Germinal center (tissue), 1 donor: ENCODE data around the gene SLAIN2.
"Not testable (repeated sequence)": the region's sequence is repeated elsewhere in the genome, so short reads cannot be mapped to it uniquely, and the experiment has no call there.

Experiments used
- DNase-seq: peaks from one replicate; pipeline ENCODE4 v3.0.0; 2012; ENCODE audit warnings: mixed read lengths, low spot score

Gene SLAIN2

GRCh38 chr4:48445704-48446103 is 104.4 kb downstream of the SLAIN2 start:
- DNase-seq: peak; percentile 15

GRCh38 chr4:48446642-48447041 is 105.3 kb downstream of the SLAIN2 start:
- DNase-seq: no peak

- DNase-seq: no peak
Measured at GRCh38 chr4:48449151-48449550, 107.8 kb downstream of the SLAIN2 start.

GRCh38 chr4:48450740-48451139 is 109.4 kb downstream of the SLAIN2 start:
- DNase-seq: no peak

GRCh38 chr4:48451656-48452055 is 110.3 kb downstream of the SLAIN2 start:
- not testable (repeated sequence) for DNase-seq

GRCh38 chr4:48454591-48454990 is 113.3 kb downstream of the SLAIN2 start:
- no peak for DNase-seq

- DNase-seq: no peak
Measured at GRCh38 chr4:48461000-48461399, 119.7 kb downstream of the SLAIN2 start.

- DNase-seq: peak; percentile 0
Measured at GRCh38 chr4:48462363-48462762, 121.0 kb downstream of the SLAIN2 start.

GRCh38 chr4:48467442-48467841 is 126.1 kb downstream of the SLAIN2 start:
- no peak for DNase-seq

- DNase-seq: no peak
Measured at GRCh38 chr4:48467891-48468290, 126.6 kb downstream of the SLAIN2 start.

- DNase-seq: no peak
Measured at GRCh38 chr4:48470137-48470536, 128.8 kb downstream of the SLAIN2 start.

GRCh38 chr4:48470570-48470969 is 129.2 kb downstream of the SLAIN2 start:
- no peak for DNase-seq

GRCh38 chr4:48472794-48473193 is 131.5 kb downstream of the SLAIN2 start:
- no peak for DNase-seq

GRCh38 chr4:48475770-48476169 is 134.4 kb downstream of the SLAIN2 start:
- DNase-seq: no peak
